HFF-Myc (cell line): ENCODE data around the gene PLOD3.
"Not testable (repeated sequence)": the region's sequence is repeated elsewhere in the genome, so short reads cannot be mapped to it uniquely, and the experiment has no call there.

ENCODE experiments used
- DNase-seq: peaks from one replicate; pipeline ENCODE4 v3.0.0-alpha.2; 2011; ENCODE audit warnings: low read depth; ENCODE audit errors: extremely low read depth
- H3K4me3 ChIP-seq: replicated peaks from 2 replicates; pipeline ENCODE4 v1.5.1; 2011; ENCODE audit warnings: low read depth, mild to moderate bottlenecking, control low read depth, low read length
- TF ChIP-seq, protein P1 (sequence below): IDR thresholded peaks from 2 replicates; pipeline ENCODE4 v1.5.1; 2012; ENCODE audit warnings: mild to moderate bottlenecking, low read depth, low read length, control low read depth; ENCODE audit errors: missing control alignments

Gene PLOD3, protein sequence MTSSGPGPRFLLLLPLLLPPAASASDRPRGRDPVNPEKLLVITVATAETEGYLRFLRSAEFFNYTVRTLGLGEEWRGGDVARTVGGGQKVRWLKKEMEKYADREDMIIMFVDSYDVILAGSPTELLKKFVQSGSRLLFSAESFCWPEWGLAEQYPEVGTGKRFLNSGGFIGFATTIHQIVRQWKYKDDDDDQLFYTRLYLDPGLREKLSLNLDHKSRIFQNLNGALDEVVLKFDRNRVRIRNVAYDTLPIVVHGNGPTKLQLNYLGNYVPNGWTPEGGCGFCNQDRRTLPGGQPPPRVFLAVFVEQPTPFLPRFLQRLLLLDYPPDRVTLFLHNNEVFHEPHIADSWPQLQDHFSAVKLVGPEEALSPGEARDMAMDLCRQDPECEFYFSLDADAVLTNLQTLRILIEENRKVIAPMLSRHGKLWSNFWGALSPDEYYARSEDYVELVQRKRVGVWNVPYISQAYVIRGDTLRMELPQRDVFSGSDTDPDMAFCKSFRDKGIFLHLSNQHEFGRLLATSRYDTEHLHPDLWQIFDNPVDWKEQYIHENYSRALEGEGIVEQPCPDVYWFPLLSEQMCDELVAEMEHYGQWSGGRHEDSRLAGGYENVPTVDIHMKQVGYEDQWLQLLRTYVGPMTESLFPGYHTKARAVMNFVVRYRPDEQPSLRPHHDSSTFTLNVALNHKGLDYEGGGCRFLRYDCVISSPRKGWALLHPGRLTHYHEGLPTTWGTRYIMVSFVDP

DNA sequence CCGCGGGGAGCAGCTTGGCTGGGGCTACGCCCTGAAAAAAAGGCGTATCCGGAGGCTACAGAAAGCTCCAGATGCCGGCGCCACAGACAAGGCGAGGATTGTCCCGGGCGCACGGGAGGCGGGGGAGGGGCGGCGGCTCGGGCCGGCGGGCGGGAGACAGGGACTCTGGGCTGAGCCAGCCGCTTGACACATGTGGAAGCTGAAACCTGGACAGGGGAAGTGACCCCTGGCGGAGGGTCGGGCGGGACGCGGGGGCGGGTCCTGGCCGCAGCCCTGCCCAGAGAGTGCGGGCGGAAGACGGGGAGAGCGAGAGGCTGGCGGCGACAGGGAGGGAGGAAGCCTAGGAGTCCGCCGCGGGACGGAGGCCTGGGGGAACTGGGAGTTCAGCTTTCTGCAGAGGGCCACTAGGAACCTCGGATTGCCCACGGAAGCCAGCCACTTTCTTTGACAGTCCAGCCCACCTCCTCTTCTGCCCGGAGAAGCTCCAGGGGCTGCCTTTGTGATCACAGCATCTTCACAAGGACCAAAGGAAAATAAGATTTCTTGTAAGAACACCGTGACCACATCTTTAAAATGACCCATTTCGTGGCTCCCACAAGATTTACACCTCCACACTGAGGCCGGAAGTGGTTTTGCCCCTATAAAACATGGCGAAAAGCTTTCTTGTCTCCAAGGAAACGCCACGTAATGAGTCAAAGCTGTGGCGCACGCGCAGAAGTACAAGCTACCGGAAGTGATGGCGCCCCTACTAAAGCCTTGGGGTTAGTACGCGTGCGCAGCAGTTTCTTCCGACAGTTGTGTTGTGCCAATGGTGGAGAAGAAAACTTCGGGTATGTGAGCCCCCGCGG is at the start of gene PLOD3, which contains the start of gene ZNHIT1:
Gene PLOD3, minus strand, starts transcription at position 194 of the 848 bp plus-strand sequence. CDS start 307 bp downstream, outside the sequence.
Gene ZNHIT1, plus strand, starts transcription at position 778 of the 848 bp plus-strand sequence. Its CDS starts 31 bp downstream, at position 809.
- DNase-seq: peak; percentile 98
- peak within 1 kb of the TSS; percentile 85 for H3K4me3 ChIP-seq
- TF ChIP-seq, protein P1, sequence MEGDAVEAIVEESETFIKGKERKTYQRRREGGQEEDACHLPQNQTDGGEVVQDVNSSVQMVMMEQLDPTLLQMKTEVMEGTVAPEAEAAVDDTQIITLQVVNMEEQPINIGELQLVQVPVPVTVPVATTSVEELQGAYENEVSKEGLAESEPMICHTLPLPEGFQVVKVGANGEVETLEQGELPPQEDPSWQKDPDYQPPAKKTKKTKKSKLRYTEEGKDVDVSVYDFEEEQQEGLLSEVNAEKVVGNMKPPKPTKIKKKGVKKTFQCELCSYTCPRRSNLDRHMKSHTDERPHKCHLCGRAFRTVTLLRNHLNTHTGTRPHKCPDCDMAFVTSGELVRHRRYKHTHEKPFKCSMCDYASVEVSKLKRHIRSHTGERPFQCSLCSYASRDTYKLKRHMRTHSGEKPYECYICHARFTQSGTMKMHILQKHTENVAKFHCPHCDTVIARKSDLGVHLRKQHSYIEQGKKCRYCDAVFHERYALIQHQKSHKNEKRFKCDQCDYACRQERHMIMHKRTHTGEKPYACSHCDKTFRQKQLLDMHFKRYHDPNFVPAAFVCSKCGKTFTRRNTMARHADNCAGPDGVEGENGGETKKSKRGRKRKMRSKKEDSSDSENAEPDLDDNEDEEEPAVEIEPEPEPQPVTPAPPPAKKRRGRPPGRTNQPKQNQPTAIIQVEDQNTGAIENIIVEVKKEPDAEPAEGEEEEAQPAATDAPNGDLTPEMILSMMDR: no peak

DNA sequence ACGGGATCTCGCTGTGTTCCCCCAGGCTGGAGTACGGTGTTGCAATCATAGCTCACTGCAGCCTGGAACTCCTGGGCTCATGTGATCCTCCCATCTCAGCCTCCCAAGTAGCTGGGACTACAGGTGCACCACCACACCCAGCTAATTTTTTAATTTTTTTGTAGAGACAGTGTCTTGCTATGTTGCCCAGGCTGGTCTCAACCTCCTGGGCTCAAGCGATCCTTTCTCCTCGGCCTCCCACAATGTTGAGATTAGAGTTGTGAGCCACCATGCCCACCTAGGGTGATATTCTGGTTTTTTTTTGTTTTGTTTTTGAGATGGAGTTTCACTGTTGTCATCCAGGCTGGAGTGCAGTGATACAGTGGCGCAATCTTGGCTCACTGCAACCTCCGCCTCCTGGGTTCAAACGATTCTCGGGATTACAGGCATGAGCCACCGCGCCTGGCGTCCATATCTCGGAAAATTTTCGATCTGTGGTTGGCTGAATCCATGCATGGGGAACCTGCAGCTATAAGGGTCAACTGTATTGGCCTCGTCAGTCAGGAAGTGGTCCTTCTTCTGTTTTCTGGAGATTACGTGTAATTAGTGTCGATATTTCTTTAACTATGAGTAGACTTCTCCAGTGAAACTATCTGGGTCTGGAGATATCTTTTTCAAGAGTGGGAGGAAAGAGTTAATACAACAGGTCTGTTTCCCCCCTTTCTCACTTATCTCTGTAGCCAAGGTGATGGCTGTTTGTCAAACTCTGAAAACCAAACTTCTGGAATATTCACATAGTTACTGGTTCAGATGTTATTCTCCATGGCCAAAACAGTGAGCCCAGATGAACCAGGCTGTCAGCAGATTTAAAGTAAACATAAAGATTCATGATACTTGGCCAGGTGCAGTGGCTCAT is 48.5 kb upstream of the PLOD3 start:
- no peak for DNase-seq
- no peak overlapping the region for H3K4me3 ChIP-seq
- TF ChIP-seq, protein P1: no peak

DNA sequence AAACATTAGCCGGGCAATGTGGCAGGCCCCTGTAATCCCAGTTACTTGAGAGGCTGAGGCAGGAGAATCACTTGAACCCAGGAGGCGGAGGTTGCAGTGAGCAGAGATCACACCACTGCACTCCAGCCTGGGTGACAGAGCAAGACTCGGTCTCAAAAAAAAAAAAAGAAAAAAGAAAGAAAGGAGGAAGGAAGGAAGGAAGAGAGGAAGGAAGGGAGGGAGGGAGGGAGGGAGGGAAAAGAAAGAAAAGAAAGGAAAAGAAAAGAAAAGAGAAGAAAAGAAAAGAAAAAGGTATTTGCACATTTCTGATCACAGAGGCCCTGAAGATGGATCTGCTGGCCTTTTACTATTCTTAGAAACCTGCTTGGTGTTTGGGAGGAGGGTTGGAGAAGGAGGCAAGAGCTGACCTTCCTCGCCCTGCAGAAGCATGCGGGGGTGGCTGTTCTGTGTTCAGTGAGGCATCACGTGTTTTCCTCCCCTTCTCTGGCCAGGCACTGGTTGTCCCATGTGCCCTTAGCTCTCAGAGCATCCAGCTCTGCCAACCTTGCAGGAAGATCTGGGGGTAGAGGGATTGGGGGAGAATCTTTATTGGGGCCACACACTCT is 46.8 kb upstream of the PLOD3 start:
- not testable (repeated sequence) for H3K4me3 ChIP-seq, DNase-seq

DNA sequence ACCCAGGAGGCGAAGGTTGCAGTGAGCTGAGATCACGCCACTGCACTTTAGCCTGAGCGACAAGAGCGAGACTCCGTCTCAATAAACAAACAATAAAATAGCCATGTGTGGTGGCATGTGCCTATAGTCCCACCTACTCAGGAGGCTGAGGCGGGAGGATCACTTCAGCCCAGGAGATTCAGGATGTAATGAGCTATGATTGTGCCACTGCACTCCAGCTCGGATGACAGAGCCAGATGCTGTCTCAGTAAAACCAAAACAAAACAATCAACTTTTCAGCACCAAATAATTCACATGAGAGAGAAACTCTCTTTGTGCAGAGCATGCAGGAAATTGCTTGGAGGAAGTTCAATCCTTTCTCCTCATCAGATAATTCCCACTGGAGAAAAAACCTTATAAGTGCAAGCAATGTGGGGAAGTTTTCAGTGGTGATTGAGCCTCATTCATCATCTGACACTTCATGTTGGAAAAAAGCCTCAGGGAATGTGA is 40.9 kb upstream of the PLOD3 start:
- H3K4me3 ChIP-seq: no peak overlapping the region
- TF ChIP-seq, protein P1: no peak
- DNase-seq: no peak

DNA sequence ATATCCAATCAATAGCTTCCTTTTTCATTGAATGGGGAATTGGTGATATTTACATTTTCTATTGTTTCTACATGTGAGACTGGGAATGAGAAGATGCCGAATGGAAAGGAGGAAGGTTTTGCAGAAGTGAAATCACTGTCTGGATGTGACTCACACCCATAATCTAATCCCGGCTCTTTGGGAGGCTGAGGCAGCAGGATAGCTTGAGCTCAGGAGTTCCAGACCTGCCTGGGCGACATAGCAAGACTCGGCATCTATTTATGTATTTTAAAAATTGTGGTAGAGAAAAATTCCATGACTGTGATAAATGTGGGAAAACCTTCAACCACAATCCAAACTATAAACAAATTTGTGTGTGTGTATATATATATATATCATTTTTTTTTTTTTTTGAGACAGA is 38.4 kb upstream of the PLOD3 start:
- DNase-seq: no peak
- TF ChIP-seq, protein P1: no peak
- no peak overlapping the region for H3K4me3 ChIP-seq

DNA sequence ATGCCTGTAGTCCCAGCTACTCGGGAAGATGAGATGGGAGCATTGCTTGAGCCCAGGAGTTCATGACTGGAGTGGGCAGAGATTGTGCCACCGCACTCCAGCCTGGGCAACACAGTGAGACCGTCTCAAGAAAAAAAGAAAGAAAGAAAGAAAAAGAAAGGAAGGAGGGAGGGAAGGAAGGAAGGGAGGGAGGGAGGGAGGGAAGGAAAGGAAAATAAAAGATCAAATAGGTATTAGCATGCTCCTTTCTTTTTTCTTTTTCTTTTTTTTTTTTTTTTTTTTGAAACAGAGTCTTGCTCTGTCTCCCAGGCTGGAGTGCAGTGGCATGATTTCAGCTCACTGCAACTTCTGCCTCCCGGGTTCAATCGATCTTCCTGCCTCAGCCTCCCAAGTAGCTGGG is 35.8 kb upstream of the PLOD3 start:
- H3K4me3 ChIP-seq, DNase-seq: not testable (repeated sequence)
